ENCODE measurements around the gene TMED5. TPM values are rescaled to one million over a fixed set of nuclear protein-coding genes. Genes with fewer than 3 reads are reported as not detected.
A peak's percentile ranks its signal among the peaks of the same experiment; 100 is the strongest.

Gene TMED5
- total RNA-seq, 6 experiments from 2014 or later: 65.3 to 154 (median 88.9) TPM

GRCh38 chr1:93140106-93140505 lies 40.1 kb downstream of the TMED5 start:
- 89% methylated on average over 1 of the region's 1 CpG for WGBS (ENCODE audit: insufficient coverage, low coverage, low lambda C conversion rate, missing lambda C conversion rate)
- H3K36me3 ChIP-seq: peaks cover 0 to 14% (median 2%) of the 10 kb centered on the region in 4 donors
- no peak for DNase-seq
- intact Hi-C loops (cut with DNase I): no loop called here
- TF ChIP-seq POLR2A (IDR thresholded peaks at IDR 0.05): no peak
- no peak overlapping the region for H3K4me3 ChIP-seq
- H3K27me3 ChIP-seq: no peaks in the 10 kb centered on the region
- H3K9me3 ChIP-seq: no peaks in the 10 kb centered on the region
- H3K27ac ChIP-seq: no peak overlapping the region
- no peaks in the 10 kb centered on the region for H3K4me1 ChIP-seq
- no peak for ATAC-seq

- 26% methylated on average over 3 of the region's 3 CpGs for WGBS (ENCODE audit: insufficient coverage, low coverage, low lambda C conversion rate, missing lambda C conversion rate)
- Histone ChIP-seq H3K36me3 (peaks cover 0 to 17% (median 7%) of the 10 kb centered on the region in 4 donors), H3K9me3 (no peaks in the 10 kb centered on the region), H3K4me3 (no peak overlapping the region), H3K27ac (no peak overlapping the region), H3K4me1 (no peaks in the 10 kb centered on the region), H3K27me3 (no peaks in the 10 kb centered on the region)
- intact Hi-C loops (cut with DNase I): no loop called here
- ATAC-seq (peak in 1 of 4 donors; percentile 22), DNase-seq (no peak)
- TF ChIP-seq CTCF (IDR thresholded peaks at IDR 0.05) (no peak), POLR2A (IDR thresholded peaks at IDR 0.05) (no peak)
Observed at GRCh38 chr1:93137604-93138292, 42.5 kb downstream of the TMED5 start.

GRCh38 chr1:93136445-93136844 lies 43.8 kb downstream of the TMED5 start:
- H3K4me1 ChIP-seq: no peaks in the 10 kb centered on the region
- TF ChIP-seq CTCF (IDR thresholded peaks at IDR 0.05) (no peak), POLR2A (IDR thresholded peaks at IDR 0.05) (no peak)
- intact Hi-C loops (cut with DNase I): no loop called here
- ATAC-seq: no peak
- H3K27ac ChIP-seq: no peak overlapping the region
- no peaks in the 10 kb centered on the region for H3K9me3 ChIP-seq
- no peak overlapping the region for H3K4me3 ChIP-seq
- peaks cover 0 to 17% (median 7%) of the 10 kb centered on the region in 4 donors for H3K36me3 ChIP-seq
- DNase-seq: no peak
- 88% methylated on average over 5 of the region's 5 CpGs for WGBS (ENCODE audit: insufficient coverage, low coverage, low lambda C conversion rate, missing lambda C conversion rate)
- no peaks in the 10 kb centered on the region for H3K27me3 ChIP-seq

DNA sequence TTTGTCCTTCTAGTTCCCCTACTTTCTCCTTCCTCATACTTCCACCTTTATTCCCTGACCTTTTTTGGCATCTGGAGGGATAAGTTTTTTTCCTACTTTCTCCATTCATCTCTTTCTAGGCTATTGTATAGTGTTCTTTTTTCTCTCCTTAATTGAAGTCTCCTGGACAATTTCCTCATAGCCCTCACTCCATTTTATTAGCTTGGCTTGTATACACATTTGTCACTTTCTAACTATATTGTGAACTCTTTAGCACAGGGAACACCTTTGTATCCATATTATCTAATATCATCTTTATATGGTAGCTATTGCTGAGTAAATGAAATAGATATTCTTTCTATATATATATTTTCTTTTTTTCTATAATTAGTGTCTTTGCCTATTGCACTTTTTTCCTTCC lies 47.6 kb downstream of the TMED5 start:
- no peak overlapping the region for H3K4me3 ChIP-seq
- DNase-seq (no peak), ATAC-seq (no peak)
- peaks cover 0 to 16% (median 8%) of the 10 kb centered on the region in 4 donors for H3K4me1 ChIP-seq
- H3K27ac ChIP-seq: no peak overlapping the region
- peaks cover 0 to 17% (median 7%) of the 10 kb centered on the region in 4 donors for H3K36me3 ChIP-seq
- no peaks in the 10 kb centered on the region for H3K9me3 ChIP-seq
- TF ChIP-seq CTCF (IDR thresholded peaks at IDR 0.05): no peak
- no peak for TF ChIP-seq POLR2A (IDR thresholded peaks at IDR 0.05)
- intact Hi-C loops (cut with DNase I): no loop called here
- H3K27me3 ChIP-seq: no peaks in the 10 kb centered on the region

DNA sequence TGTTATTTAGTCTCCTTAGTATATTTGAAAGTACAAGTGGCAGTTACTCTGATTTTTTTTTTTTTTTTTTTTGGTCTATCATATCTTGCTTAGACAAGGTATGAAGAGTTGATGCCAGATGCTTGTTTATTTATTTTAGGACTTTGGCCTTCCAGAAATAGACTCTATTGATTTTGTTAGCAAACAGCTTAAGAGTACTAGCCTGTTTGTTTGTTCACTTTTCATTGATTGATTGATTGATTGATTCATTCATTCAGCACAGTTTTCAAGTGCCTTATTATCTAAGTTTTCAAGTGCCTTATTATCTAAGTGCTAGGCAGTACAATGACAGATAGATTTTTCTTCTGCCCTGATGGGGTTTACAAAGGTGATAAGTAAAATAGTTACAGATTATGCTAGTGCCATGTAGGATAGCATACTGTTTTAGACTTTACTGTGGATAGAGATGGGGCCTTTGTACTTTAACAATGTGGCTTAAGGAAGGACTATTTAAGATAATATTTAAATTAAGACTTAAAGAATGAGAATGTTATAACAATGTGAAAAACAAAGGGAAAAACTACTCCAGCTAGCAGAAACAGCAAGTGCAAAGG lies 50.6 kb downstream of the TMED5 start:
- Histone ChIP-seq H3K4me1 (peaks cover 0 to 16% (median 8%) of the 10 kb centered on the region in 4 donors), H3K36me3 (peaks cover 0 to 12% (median 0%) of the 10 kb centered on the region in 4 donors), H3K9me3 (no peaks in the 10 kb centered on the region), H3K4me3 (no peak overlapping the region), H3K27me3 (no peaks in the 10 kb centered on the region), H3K27ac (peak overlapping the region in 1 of 3 donors; percentile 8)
- ATAC-seq (peak; percentile 94 to 97 (median 96)), DNase-seq (no peak)
- intact Hi-C loops (cut with DNase I): no loop called here
- TF ChIP-seq POLR2A (IDR thresholded peaks at IDR 0.05): no peak
- no peak for TF ChIP-seq CTCF (IDR thresholded peaks at IDR 0.05)

All from right lobe of liver (tissue), 6 donors.